Stimulated activated CD8-positive, alpha-beta memory T cell treated with anti-CD3 and anti-CD28 coated beads, Interleukin-2, amount 100 ng/mL, for 48 hours (primary cell): ENCODE measurements around the gene EPHB3.

Source experiments
- DNase-seq, 2 donors: peaks; one replicate each; pipeline ENCODE4 v3.0.0-alpha.2; 2020; ENCODE audit warnings: low read depth in 2 of 2

EPHB3 gene

GRCh38 chr3:184579513-184579912 is 17.9 kb downstream of the EPHB3 start:
- no peak for DNase-seq

GRCh38 chr3:184580376-184580775 is 18.8 kb downstream of the EPHB3 start:
- no peak for DNase-seq

- DNase-seq, result no peak
These were observed 19.8 kb downstream of the EPHB3 start for GRCh38 chr3:184581331-184581855.

- no peak for DNase-seq
These were observed 21.3 kb downstream of the EPHB3 start for GRCh38 chr3:184582646-184583577.

GRCh38 chr3:184583578-184584451 is 22.2 kb downstream of the EPHB3 start:
- DNase-seq, result no peak

- DNase-seq, result no peak
These were observed 22.9 kb downstream of the EPHB3 start for GRCh38 chr3:184584464-184584891.

- DNase-seq, result no peak
These were observed 24.0 kb downstream of the EPHB3 start for GRCh38 chr3:184585545-184585944.

- no peak for DNase-seq
These were observed 25.3 kb downstream of the EPHB3 start for GRCh38 chr3:184586851-184587250.

- DNase-seq, result no peak
These were observed 27.2 kb downstream of the EPHB3 start for GRCh38 chr3:184588776-184589175.

GRCh38 chr3:184590795-184591194 is 29.2 kb downstream of the EPHB3 start:
- no peak for DNase-seq

- no peak for DNase-seq
These were observed 30.2 kb downstream of the EPHB3 start for GRCh38 chr3:184591789-184592188.

- DNase-seq, result no peak
These were observed 31.0 kb downstream of the EPHB3 start for GRCh38 chr3:184592371-184593219.

GRCh38 chr3:184593220-184593927 is 31.8 kb downstream of the EPHB3 start:
- no peak for DNase-seq

GRCh38 chr3:184593928-184594303 is 32.3 kb downstream of the EPHB3 start:
- no peak for DNase-seq

- DNase-seq, result no peak
These were observed 32.9 kb downstream of the EPHB3 start for GRCh38 chr3:184594371-184595001.

GRCh38 chr3:184595726-184596125 is 34.1 kb downstream of the EPHB3 start:
- DNase-seq, result no peak

- DNase-seq, result no peak
These were observed 34.6 kb downstream of the EPHB3 start for GRCh38 chr3:184596233-184596632.

- DNase-seq, result no peak
These were observed 35.4 kb downstream of the EPHB3 start for GRCh38 chr3:184596886-184597575.

- no peak for DNase-seq
These were observed 36.4 kb downstream of the EPHB3 start for GRCh38 chr3:184597829-184598573.
